ENCODE measurements around the gene ZNF587.
"Not testable (repeated sequence)": the region's sequence is repeated elsewhere in the genome, so short reads cannot be mapped to it uniquely, and the experiment has no call there.

Gene ZNF587

DNA sequence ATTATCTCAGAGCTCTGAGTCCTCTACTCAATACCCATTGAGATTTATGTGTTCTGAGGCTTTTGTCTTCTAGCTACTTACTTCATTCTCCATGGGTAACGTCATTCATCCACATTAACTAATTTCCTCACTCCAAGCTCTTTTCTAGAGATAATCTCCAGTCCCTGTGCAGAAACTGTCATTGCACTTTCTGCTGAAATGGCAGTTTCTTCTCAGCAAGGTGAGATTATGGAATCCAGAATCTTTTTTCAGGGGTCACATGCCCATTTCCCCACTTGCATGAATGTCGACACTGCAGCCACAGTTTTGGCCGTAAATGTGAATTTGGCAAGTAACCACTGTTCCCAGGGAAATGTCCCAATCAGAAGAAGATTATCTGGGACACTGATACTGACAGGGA lies 12.7 kb downstream of the ZNF587 start:
- not testable (repeated sequence) for H3K9ac ChIP-seq (ENCODE audit: low read length); H3K4me3 ChIP-seq (ENCODE audit: low read length); H3K27ac ChIP-seq (ENCODE audit: low read length); H3K9me3 ChIP-seq (ENCODE audit: control insufficient read depth, low read depth, low read length); H3K27me3 ChIP-seq (ENCODE audit: control insufficient read depth, insufficient read depth, low read length); H3K4me1 ChIP-seq (ENCODE audit: control insufficient read depth, low read depth, low read length)
- H3K36me3 ChIP-seq (ENCODE audit: control insufficient read depth, low read depth, low read length), result peaks cover 65% of the 10 kb centered on the region

DNA sequence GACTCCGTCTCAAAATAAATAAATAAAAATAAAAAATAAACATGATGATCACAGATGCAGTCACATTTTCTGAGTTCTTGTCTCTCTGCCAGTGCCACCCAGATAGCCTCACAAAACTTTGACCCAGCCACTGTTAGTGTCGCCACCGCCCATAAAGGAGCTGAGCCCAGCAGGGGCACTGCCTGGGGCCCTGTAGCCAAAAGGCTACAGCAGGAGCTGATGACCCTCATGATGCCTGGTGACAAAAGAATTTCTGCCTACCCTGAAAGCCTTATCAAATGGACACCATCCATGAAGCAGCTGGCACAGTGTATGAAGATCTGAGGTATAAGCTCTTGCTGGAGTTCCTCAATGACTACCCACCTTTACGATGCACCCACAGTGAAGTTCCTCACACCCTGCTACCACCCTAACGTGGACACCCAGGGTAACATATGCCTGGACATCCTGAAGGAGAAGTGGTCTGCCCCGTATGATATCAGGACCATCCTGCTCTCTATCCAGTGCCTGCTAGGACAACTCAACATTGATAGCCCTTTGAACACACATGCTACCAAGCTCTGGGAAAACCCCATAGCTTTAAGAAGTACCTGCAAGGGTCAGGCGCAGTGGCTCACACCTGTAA lies 18.3 kb downstream of the ZNF587 start:
- Histone ChIP-seq H3K9ac (ENCODE audit: low read length) (no peak overlapping the region), H3K27ac (ENCODE audit: low read length) (no peak overlapping the region), H3K9me3 (ENCODE audit: control insufficient read depth, low read depth, low read length) (peaks cover 2% of the 10 kb centered on the region), H3K27me3 (ENCODE audit: control insufficient read depth, insufficient read depth, low read length) (no peaks in the 10 kb centered on the region), H3K36me3 (ENCODE audit: control insufficient read depth, low read depth, low read length) (peaks cover 59% of the 10 kb centered on the region), H3K4me3 (ENCODE audit: low read length) (no peak overlapping the region), H3K4me1 (ENCODE audit: control insufficient read depth, low read depth, low read length) (no peaks in the 10 kb centered on the region)

- H3K36me3 ChIP-seq (ENCODE audit: control insufficient read depth, low read depth, low read length), result peaks cover 71% of the 10 kb centered on the region
- not testable (repeated sequence) for H3K9ac ChIP-seq (ENCODE audit: low read length); H3K4me1 ChIP-seq (ENCODE audit: control insufficient read depth, low read depth, low read length); H3K27me3 ChIP-seq (ENCODE audit: control insufficient read depth, insufficient read depth, low read length); H3K9me3 ChIP-seq (ENCODE audit: control insufficient read depth, low read depth, low read length); H3K27ac ChIP-seq (ENCODE audit: low read length); H3K4me3 ChIP-seq (ENCODE audit: low read length)
These were observed 20.0 kb downstream of the ZNF587 start for GRCh38 chr19:57869655-57870054.

DNA sequence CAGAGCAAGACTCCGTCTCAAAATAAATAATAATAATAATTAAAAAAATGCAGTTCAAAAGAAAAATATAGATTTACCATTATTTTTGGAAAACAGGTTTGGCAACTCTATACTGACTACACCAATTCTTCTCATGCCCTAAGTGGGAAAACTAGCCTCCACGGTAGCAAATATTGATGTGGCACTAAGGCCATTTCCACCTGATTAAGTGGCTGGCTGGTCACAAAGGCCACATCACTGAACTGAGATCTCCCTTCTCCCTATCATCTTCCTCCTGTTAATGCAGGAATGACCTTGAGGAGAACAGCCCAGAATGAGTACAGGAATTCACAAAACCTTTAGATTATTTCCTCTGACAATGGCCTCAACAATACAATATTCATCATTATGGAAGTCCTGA lies 20.6 kb downstream of the ZNF587 start:
- H3K36me3 ChIP-seq (ENCODE audit: control insufficient read depth, low read depth, low read length), result peaks cover 68% of the 10 kb centered on the region
- H3K4me1 ChIP-seq (ENCODE audit: control insufficient read depth, low read depth, low read length), result no peaks in the 10 kb centered on the region

DNA sequence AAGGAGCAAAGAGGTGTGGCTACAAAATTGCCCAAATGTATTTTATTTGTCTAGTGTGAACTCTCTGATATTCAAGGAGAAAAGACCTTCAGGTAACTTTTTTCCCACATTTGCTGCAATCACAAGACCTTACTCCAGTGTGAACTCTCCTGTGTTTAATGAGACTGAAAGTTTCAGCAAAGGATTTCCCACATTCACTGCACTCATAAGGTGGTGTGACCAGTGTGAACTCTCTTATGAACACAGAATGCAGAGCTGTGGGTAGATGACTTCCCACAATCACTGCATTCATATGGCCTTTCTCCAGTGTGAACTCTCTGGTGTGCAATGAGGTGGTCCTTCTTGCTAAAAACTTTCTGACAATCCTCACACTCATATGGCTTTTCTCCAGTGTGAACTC lies 22.8 kb downstream of the ZNF587 start:
- no peak overlapping the region for H3K4me3 ChIP-seq (ENCODE audit: low read length)
- H3K9ac ChIP-seq (ENCODE audit: low read length), result no peak overlapping the region
- peaks cover 66% of the 10 kb centered on the region for H3K36me3 ChIP-seq (ENCODE audit: control insufficient read depth, low read depth, low read length)

More for the DNA sequence above, 20.6 kb downstream of the ZNF587 start:
- no peak overlapping the region for H3K9ac ChIP-seq (ENCODE audit: low read length)
- H3K4me3 ChIP-seq (ENCODE audit: low read length), result no peak overlapping the region
- H3K9me3 ChIP-seq (ENCODE audit: control insufficient read depth, low read depth, low read length), result peaks cover 8% of the 10 kb centered on the region
- H3K27me3 ChIP-seq (ENCODE audit: control insufficient read depth, insufficient read depth, low read length), result no peaks in the 10 kb centered on the region
- no peak overlapping the region for H3K27ac ChIP-seq (ENCODE audit: low read length)

DNA sequence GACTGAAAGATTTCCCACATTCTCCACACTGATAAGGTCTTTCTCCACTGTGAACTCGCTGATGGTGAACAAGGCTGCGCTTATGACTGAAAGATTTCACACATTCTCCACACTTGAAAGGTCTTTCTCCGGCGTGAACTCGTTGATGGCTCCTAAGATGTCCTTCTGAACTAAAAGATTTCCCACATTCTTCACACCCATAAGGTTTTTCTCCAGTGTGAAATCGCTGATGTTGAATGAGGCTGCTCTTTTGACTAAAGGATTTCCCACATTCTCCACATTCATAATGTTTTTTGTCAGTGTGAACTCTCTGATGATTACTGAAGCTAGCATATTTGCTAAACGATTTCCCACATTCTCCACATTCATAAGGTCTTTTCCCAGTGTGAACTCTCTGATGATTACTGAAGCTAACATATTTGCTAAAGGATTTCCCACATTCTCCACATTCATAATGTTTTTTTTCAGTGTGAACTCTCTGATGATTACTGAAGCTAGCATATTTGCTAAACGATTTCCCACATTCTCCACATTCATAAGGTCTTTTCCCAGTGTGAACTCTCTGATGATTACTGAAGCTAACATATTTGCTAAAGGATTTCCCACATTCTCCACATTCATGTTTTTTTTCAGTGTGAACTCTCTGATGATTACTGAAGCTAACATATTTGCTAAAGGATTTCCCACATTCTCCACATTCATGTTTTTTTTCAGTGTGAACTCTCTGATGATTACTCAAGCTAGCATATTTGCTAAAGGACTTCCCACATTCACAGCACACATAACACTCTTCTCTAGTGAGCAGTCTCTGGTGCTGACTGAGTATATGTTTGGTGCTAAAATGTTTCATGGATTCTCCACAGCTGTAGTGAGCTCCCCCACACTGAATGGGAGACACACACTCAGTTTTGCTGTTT lies 24.5 kb downstream of the ZNF587 start:
- H3K4me3 ChIP-seq (ENCODE audit: low read length); H3K4me1 ChIP-seq (ENCODE audit: control insufficient read depth, low read depth, low read length); H3K9ac ChIP-seq (ENCODE audit: low read length); H3K9me3 ChIP-seq (ENCODE audit: control insufficient read depth, low read depth, low read length); H3K27me3 ChIP-seq (ENCODE audit: control insufficient read depth, insufficient read depth, low read length); H3K27ac ChIP-seq (ENCODE audit: low read length): not testable (repeated sequence)
- H3K36me3 ChIP-seq (ENCODE audit: control insufficient read depth, low read depth, low read length), result peaks cover 63% of the 10 kb centered on the region

More for the DNA sequence above, 22.8 kb downstream of the ZNF587 start:
- H3K4me1 ChIP-seq (ENCODE audit: control insufficient read depth, low read depth, low read length), result no peaks in the 10 kb centered on the region
- peaks cover 8% of the 10 kb centered on the region for H3K9me3 ChIP-seq (ENCODE audit: control insufficient read depth, low read depth, low read length)
- H3K27ac ChIP-seq (ENCODE audit: low read length), result no peak overlapping the region
- no peaks in the 10 kb centered on the region for H3K27me3 ChIP-seq (ENCODE audit: control insufficient read depth, insufficient read depth, low read length)

DNA sequence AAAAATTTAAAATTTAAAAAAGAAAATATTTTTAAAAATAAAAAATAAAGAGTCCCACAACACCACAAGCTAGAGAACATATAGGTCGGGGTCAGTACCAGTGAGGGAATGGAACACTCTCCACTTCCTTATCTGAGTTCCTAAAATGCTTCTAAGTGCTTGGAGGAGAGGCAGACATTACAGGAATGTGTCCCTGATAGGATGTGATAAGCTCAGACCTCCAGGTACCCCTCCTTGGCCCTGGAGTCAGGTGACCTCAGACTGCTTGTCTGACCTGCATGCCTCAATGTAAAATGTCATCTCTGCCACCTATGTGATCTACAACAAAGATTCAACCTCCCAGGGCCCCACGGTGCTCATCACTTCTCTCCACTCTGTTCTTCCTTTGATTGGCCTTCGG lies 36.4 kb downstream of the ZNF587 start:
- no peak overlapping the region for H3K27ac ChIP-seq (ENCODE audit: low read length)
- H3K9me3 ChIP-seq (ENCODE audit: control insufficient read depth, low read depth, low read length), result no peaks in the 10 kb centered on the region
- H3K9ac ChIP-seq (ENCODE audit: low read length), result peak overlapping the region; percentile 29
- H3K27me3 ChIP-seq (ENCODE audit: control insufficient read depth, insufficient read depth, low read length), result no peaks in the 10 kb centered on the region
- peaks cover 23% of the 10 kb centered on the region for H3K36me3 ChIP-seq (ENCODE audit: control insufficient read depth, low read depth, low read length)
- peak overlapping the region; percentile 84 for H3K4me3 ChIP-seq (ENCODE audit: low read length)
- peaks cover 12% of the 10 kb centered on the region for H3K4me1 ChIP-seq (ENCODE audit: control insufficient read depth, low read depth, low read length)

GRCh38 chr19:57887195-57887941 lies 37.7 kb downstream of the ZNF587 start:
- H3K4me3 ChIP-seq (ENCODE audit: low read length), result peak overlapping the region; percentile 84
- peak overlapping the region; percentile 98 for H3K9ac ChIP-seq (ENCODE audit: low read length)

GRCh38 chr19:57888107-57888559 lies 38.5 kb downstream of the ZNF587 start:
- Histone ChIP-seq H3K27me3 (ENCODE audit: control insufficient read depth, insufficient read depth, low read length) (no peaks in the 10 kb centered on the region), H3K4me3 (ENCODE audit: low read length) (peak overlapping the region; percentile 84), H3K4me1 (ENCODE audit: control insufficient read depth, low read depth, low read length) (peaks cover 12% of the 10 kb centered on the region), H3K9ac (ENCODE audit: low read length) (peak overlapping the region; percentile 98), H3K9me3 (ENCODE audit: control insufficient read depth, low read depth, low read length) (no peaks in the 10 kb centered on the region), H3K36me3 (ENCODE audit: control insufficient read depth, low read depth, low read length) (peaks cover 23% of the 10 kb centered on the region), H3K27ac (ENCODE audit: low read length) (peak overlapping the region; percentile 85)

More at GRCh38 chr19:57887195-57887941, 37.7 kb downstream of the ZNF587 start:
- Histone ChIP-seq H3K4me1 (ENCODE audit: control insufficient read depth, low read depth, low read length) (peaks cover 12% of the 10 kb centered on the region), H3K27ac (ENCODE audit: low read length) (peak overlapping the region; percentile 85), H3K27me3 (ENCODE audit: control insufficient read depth, insufficient read depth, low read length) (no peaks in the 10 kb centered on the region), H3K9me3 (ENCODE audit: control insufficient read depth, low read depth, low read length) (no peaks in the 10 kb centered on the region), H3K36me3 (ENCODE audit: control insufficient read depth, low read depth, low read length) (peaks cover 23% of the 10 kb centered on the region)

- Histone ChIP-seq H3K4me1 (ENCODE audit: control insufficient read depth, low read depth, low read length) (peaks cover 12% of the 10 kb centered on the region), H3K9ac (ENCODE audit: low read length) (peak within 1 kb of the TSS; percentile 98), H3K27me3 (ENCODE audit: control insufficient read depth, insufficient read depth, low read length) (no peaks in the 10 kb centered on the region), H3K27ac (ENCODE audit: low read length) (peak within 1 kb of the TSS; percentile 85), H3K9me3 (ENCODE audit: control insufficient read depth, low read depth, low read length) (no peaks in the 10 kb centered on the region), H3K36me3 (ENCODE audit: control insufficient read depth, low read depth, low read length) (peaks cover 20% of the 10 kb centered on the region), H3K4me3 (ENCODE audit: low read length) (peak within 1 kb of the TSS; percentile 84)
These were observed 39.0 kb downstream of the ZNF587 start, which contains the start of gene ZNF814 for GRCh38 chr19:57888560-57889231. ZNF814 (minus strand) TSS chr19:57889037; CDS start chr19:57888802, 235 bp downstream.

DNA sequence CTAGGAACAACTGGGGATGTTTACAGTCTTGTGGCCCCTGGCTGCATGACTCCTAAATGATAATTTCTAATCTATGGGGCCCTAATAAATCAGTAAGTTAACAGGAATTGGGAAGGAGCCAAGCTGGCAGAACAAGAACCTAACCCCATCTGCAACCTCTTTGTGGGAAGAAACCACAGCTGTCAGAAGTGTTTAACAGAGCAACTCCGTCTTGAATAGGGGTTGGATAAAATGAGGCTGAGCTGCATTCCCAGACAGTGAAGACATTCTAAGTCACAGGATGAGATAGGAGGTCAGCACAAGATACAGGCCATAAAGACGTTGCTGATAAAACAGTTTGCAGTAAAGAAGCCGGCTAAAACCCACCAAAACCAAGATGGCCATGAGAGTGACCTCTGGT lies 41.0 kb downstream of the ZNF587 start:
- H3K9ac ChIP-seq (ENCODE audit: low read length); H3K4me3 ChIP-seq (ENCODE audit: low read length); H3K27ac ChIP-seq (ENCODE audit: low read length); H3K27me3 ChIP-seq (ENCODE audit: control insufficient read depth, insufficient read depth, low read length); H3K36me3 ChIP-seq (ENCODE audit: control insufficient read depth, low read depth, low read length); H3K9me3 ChIP-seq (ENCODE audit: control insufficient read depth, low read depth, low read length); H3K4me1 ChIP-seq (ENCODE audit: control insufficient read depth, low read depth, low read length): not testable (repeated sequence)

Measured in iPS-18a (cell line).